HG02970 (cell line): ENCODE results near the gene TLL2.

ENCODE experiments used
- ATAC-seq: cut with Tn5 transposase; IDR thresholded peaks from one replicate; pipeline ENCODE4 v1.9.1; 2021; ENCODE audit warnings: mild to moderate bottlenecking, moderate library complexity, moderate number of reproducible peaks; ENCODE audit not compliant: unreplicated experiment, low FRiP score

Gene TLL2

DNA sequence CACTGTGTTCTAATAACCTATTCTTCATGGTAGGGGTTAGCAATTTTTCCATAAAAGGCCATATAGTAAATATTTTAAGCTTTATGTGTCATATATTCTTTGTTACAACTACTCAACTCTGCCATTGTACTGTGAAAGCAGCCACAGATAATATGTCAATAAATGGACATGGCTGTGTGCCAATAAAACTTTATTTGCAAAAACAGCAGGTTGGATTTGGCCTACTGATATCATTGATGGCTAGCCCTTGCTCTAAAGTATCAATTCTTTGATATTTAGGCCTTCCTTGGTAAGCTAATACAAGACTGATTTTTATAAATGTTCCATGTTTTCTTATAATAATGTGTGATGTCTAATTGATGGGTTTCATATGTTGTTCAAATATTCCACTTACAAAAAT is 77.7 kb downstream of the TLL2 start:
- no peak for ATAC-seq

DNA sequence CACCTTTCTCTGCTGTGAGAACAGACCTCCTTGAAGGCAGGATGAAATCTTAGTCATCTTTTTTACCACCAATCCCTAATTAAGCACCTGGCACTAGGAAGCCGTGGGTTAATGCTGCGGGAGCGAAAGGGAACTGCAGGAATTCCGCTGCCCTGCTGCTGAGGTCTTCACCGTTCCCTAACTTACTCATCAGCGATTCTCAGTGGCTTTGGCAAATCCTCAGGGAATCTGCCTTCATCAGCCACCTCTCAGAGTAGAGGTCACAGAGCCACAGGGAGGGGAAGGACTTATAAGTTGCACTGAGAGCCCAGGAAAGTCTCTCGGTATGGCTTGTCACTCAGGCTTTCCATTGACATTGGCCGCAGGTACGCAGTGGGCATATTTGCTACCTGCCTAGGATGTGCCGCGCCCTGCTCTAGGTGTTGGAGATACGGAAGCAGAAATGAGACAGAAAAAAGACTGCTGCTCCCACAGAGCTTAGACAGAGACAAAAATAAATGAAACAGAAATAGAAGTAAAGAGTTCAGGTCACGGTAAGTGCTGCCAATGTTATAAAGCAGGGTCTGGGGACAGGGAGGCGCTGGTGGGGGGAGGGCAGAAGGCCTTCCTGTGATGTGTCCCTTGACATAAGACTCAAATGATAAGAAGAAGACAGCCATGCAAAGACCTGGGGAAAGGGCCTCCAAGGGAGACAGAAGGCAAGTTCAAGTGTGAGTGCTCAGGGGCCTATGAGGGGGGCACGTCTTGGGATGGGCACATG is 82.3 kb downstream of the TLL2 start:
- ATAC-seq: no peak

DNA sequence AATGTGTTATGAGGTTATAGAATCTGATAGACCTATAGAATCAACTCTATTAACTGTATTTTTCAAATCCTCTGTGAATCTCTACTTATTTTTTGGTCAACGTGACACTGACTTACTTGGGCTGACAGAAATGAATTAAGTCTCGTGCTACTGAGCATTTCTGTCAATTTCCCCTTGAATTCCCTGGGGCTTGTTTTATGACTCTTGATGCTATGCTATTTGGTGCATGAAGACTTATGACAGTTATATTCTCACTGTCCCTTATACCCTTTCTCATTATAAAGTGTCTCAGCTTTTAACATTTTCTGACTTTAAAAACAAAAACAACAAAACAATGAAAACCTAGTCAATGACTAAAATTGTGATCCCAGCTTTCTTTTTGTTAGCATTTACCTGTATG is 86.4 kb downstream of the TLL2 start:
- no peak for ATAC-seq

DNA sequence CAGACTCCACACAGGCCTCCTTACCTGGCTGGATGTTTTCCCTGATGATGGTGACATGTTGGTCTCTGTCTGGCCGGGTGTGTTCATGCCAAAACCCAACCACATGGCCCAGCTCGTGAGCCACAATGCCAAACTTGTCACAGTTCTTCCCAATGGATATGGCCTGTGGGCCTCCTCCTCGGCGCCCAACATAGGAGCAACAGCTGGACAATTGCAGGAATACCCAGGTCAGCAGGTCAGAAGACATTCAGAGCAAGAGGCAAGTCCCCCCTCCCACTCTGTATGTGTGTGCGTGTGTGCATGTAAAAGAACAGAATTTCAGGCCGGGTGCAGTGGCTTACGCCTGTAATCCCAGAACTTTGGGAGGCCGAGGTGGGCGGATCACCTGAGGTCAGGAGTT is 91.2 kb downstream of the TLL2 start:
- ATAC-seq: no peak

DNA sequence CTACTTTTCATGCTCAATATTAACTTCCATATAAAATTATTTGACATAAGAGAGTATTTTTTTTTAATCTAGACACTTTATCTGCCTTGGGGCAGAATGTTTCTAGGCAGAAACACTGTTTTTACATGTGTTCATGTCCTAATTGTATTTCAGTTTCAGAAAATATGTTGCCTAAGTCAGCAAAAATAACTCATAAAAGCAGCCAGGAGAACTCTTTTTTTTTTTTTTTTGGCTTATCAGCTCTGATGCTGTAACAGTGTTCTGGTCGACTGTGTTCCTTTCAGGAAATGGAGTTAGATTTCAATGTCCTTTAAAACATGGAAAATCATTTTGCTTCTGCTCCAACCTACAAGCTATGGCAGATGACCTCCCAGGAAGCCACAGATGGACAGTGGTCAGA is 91.7 kb downstream of the TLL2 start:
- no peak for ATAC-seq

DNA sequence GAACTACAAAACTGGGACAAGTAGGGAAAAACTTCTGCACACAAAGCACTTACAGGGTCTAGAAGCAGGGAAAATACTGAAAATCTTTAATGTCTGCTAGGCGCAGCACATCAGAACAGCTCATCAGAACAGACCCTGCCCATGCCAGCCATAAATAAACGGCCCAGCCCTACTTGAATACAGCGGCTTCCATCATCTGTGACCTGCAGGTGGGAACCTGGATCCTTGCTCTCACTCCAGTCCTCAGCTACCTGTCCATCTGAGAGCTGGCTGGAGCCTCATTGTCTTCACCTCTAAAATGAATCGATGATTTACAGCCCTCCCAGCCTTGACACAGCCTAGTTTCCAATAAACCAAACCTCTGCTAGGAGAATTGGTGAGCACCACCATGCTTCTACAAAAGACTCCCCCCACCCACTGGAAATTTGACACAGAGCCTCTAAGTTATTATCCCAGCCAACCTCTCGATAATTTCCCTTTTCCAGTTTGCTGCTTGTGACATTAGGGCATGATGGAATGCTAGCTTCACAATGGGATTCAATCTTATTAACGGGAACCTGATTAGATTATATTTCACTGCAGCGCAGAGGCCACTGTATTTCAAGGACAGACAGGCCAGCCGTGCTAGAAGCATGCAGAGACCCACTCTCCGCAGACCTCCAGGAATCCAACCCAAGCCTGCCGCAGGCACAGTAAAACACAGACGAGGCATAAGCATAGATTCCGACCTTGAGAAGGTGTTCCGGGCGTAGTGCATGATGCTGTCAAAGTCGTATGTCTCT is 93.3 kb downstream of the TLL2 start:
- ATAC-seq: no peak

DNA sequence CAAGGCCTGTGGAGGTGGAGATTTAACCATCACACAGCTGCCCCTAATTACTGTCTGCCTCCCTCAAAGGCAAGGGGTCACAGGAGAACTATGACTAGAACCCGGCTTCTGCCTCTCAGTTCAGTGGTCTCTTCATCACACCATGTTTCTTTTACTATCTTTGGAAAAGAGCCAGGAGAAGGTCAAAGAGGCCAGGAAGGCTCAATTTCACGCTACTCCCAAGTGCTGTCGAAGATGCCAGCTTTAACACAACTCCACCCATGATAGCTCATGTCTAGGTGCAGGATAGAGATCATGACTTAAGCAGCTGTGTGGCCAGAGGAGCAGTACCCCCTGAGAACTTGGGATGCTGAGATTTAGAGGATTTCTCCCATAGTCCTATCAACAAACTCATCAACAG is 94.4 kb downstream of the TLL2 start:
- no peak for ATAC-seq

DNA sequence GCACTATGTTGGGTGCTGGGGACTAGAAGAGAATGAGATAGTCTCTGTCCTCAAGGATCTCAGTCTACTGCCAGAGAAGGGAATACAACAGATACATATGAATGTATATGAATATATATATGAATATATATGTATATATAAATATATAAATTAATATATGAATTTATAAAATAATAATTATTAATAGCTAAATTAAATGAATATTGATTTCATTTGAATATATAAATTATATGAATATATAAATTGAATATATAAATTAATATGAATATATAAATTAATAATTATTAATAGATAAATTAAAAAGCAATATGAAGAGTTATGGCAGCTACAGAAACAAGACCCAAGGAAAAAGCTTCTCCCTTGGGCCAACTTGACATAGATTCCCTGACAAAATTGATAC is 95.1 kb downstream of the TLL2 start:
- no peak for ATAC-seq

DNA sequence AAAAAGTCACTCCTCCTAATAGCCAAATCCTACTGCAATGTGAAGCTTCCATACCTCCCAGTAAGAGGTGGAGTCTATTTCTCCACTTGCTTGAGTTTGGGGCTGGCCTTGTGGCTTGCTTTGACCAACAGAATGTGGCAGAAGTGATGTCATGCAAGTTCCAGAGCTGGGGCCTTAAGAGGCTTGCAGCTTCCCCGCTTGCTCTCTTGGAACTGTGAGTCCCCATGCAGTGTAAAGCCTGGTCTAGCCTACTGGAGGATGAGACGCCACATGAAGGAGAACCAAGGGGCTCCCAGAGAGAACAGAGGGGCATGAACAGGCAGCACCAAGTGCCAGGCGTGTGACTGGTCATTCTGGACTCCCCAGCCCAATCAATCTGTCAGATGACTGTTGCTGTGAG is 96.3 kb downstream of the TLL2 start:
- ATAC-seq: no peak

DNA sequence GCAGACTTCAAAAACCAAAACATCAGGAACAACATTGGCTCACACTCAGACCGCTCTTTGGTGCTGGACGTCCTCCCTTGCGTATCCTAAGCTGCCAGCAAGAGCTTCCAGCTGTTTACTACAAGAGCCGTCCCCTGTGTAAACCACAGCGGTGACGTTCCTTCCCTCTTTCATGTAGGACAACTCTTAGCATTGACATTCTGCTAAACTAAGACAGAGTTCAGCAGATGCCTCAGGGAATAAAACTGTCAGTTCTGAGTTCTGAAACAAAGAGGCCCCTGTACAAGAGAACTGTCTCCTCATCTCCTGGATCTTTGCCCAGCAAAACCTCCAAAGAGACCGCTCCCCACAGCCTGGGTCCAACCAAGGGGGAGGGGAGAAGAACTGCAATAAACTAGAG is 97.1 kb downstream of the TLL2 start:
- ATAC-seq: no peak

DNA sequence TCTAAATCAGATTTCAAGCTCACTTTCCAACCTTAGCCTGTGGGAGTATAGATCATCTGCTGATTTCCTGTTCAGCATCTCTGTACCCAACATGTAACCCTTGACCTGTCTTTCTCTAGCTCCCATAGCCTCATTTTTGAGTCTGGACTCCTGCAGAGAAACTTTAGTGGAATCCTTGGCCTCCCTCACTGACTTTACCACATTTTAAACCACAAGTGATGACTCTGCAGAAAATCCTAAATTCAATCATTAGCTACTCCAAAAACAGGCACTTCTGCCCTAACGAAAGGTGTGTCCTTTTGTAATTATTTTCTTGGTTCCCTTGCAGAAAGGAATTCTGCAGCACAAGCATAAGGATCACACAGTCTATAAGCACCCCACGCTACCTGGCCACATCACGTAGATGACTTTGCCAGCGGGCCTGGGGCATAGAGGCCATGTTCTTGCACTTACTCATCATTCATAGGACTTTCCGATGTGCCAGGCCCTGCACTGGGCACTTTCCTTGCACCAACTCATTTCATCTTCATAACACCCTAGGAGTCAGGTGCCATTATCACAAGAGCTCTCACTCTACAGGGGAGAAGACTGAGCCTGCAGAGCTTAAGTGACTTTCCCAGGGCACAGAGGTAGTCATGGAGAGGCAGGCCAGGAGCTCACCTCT is 97.7 kb downstream of the TLL2 start:
- no peak for ATAC-seq

DNA sequence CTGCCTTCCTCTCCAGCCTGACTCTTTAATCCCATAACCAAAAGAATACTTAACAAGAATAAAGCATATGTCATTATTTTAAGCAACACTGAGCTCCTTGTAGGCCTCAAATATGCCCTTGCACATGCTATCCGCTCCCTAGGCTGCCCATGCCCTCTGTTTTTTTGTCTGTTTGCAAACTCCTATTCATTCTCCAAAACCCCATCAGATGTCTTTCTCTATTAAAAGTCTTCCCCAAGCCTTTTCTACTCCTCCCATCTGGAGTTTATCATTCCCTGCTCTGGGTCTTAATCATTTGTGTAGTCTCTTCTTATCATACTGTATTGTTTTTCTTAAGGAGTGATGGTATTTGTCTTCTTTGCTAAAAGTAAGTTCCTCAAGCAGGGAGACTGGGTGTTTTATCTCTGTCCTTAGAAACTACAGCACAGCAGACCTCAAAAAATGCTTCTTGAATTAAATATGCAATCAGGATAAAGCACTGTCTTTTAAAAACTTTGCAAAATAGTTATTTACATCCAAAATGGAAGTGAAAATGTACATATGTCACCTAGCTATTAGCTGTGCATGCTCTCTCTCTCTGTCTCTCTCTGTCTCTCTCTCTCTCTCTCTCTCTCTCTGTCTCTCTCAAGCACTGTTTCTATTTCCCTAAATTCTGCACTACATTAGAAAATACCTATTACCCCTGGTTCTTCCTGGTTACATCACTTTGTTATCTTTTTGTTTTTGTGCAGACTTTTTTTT is 98.4 kb downstream of the TLL2 start:
- ATAC-seq: no peak

DNA sequence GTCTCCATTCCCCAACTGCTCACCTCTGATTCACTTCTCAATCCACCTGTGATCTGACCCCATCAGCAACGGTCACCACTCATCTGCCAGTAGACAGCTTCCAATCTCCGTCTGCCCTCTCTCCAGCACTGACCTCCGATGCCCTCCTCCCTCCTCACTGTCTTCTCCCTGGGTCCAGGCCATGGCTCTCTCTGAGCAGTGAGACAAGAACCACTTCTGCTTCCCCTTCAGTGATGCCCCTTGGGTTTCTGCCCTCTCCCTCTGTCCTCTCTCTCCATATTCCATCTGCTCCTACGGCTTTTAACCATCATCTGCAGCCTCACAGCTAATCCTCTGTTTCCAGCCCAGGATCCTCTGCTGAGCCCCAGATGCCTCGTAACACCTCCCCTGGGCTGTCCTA is 99.4 kb downstream of the TLL2 start:
- no peak for ATAC-seq

DNA sequence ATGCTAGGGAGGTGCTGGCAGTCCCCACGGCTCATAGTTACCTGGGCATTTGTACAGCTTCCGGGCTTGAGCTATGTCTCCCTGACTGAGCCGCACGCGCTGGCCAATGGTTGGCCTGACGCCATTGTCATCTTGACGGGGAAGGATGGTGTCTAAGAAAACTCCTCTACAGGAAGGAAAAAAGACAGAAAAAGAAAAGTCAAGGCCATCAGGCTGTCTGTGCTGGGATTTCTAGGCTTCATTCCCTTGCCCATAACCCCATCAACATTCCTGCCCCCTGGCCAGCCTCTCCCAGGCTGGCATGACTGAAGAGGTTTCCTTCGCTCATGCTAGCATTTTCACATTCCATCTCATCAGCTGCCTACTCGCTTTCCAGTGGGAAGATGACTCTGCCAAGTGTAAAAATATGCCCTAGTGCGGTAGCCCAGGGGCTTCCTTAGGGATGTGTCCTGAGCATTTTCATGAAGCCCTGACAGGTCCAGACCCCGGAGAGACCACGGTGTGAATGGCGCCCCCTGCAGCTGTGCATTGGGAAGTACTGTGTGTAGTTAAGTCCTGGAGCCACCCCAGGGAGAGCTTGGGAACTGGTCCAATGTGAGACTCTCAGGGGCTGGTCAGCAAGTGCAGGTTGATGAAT is 100.5 kb downstream of the TLL2 start:
- no peak for ATAC-seq

DNA sequence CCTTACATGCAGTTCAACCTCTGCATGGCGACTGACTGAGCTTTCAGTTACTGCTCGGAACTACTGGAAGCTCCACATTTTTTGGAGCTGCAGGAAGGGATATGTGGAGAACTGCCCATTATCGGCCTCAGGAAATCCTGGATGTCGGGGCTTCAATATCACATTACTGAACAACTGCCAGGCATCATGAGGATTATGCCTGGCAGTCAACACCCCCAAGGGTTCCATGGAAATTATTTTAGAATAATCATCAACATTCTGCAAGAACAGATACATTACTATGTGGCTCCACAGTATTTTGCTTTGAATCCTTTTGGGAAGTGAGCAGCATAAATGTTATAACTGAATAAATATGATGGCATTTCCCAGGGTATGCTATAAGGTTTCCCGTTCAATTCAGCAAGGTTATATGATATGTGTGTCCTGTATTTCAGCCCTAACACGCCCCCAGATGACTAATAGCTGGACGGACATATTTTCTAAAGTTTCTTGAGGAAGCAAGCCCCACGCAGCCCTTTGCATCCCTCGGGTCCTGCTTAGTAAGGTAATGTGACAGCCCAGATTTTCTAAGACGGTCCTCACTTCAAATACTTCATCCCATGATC is 101.9 kb downstream of the TLL2 start:
- no peak for ATAC-seq

DNA sequence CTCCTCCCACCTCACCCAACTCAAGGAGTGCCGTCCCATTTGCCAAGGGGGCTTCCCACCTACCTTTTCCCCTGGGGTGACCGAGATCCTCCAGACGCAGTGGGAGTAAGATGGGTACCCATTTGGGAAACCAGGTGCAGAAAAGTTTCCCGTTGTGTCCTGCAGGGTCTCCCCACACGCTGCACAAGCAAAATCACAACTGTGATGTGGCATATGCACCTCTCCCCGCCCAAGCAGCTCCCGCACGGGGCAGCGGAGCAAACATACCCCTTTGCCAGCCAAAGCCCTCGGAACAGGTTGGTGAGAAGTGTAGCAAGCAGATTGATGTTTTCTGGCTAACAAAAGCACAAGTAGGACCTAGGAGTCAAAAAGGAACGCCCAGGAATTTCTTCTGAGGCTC is 103.4 kb downstream of the TLL2 start:
- no peak for ATAC-seq

DNA sequence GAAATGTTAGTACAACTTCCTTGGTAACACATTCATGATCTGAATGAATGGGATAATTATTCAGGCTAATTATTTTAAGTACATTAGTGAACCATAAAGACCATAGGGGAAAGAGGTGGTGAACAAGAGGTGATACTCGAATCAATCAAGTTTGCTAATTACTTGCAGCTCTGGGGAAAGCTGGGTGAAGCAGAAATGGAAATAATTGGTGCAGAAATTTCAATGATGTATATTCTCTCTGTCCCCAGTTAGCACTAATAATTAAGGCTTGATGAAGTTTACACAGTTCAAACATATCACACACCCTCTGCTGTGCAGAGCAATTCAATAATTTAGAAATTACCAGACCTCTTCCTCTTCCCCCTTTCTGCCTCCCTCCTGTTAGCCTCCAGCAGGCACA is 105.5 kb downstream of the TLL2 start:
- no peak for ATAC-seq

DNA sequence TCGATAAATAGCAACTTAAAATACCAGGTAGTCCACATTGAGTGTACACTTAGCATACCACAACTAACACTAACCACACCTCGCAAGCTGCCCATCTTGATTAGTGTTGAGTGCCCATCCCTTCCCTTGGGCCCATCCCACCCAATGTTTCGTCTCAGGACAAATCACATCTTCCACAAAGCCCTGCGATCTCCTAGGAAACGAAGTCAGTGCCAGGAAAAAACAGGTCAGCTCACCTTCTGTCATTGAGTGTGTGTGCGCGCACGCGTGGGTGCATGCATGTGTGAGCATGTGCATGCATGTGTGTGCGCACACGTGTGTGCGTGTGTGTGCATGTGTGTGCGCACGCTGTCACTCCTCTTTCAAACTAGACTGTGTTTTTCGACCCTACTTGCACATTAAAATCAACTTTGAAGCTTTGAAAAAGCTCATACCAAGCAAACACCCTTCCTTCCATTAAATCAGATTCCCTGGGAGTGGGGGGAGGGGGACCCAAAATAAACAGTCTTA is 106.1 kb downstream of the TLL2 start:
- no peak for ATAC-seq

DNA sequence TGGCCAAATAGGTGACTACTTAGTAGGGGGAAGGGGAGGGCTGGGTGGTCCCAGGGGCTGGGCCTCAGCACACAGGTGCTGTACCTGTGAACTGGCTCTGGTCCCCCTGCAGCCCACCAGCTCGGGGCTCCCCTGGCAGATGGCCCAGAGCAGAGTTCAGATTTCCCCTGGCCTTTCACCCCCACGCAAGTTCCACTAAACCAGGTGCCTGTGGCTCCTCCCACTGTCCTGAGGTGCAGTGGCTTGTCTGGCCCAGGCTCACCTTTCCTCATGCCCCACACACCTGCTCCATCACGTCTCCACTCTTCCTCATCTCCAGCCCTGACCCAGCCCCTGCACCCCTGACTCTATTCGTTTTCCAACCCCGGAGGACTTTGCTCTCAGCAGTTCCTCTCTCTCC is 107.6 kb downstream of the TLL2 start:
- no peak for ATAC-seq
